H1 (cell line): Measurements from ENCODE around the gene NDST3. TPM values are rescaled to one million over a fixed set of nuclear protein-coding genes. Genes with fewer than 3 reads are reported as not detected.

ENCODE experiments used
- CTCF ChIA-PET: fragments of 300-600 bp; sonication (Branson Sonifier 250); formaldehyde crosslinking; loops from one replicate; lab custom pipeline; 2021; ENCODE audit not compliant: partially characterized antibody; lab: Charles Lee
- POLR2A ChIA-PET: fragments of 300-600 bp; sonication (Branson Sonifier 250); formaldehyde crosslinking; loops from one replicate; lab custom pipeline; 2021; ENCODE audit warnings: inconsistent platforms; ENCODE audit not compliant: partially characterized antibody; lab: Charles Lee
- DNase-seq, 2 experiments: peaks; one replicate each; pipeline versions ENCODE4 v3.0.0 to v3.0.0-alpha.2; 2010 to 2022; ENCODE audit warnings: low spot score in 2 of 2, low read depth in 1 of 2, mixed read lengths in 1 of 2
- FAIRE-seq: peaks from 2 replicates; lab custom pipeline; 2011; peaks lifted over from hg19 to GRCh38; lab: Jason Lieb, UNC
- H2AFZ ChIP-seq: 2 replicates; pipeline ENCODE4 v1.8.1; 2012; ENCODE audit warnings: low read length, inconsistent platforms
- H2AK5ac ChIP-seq: 2 replicates; pipeline ENCODE4 v1.6.1; 2013; ENCODE audit warnings: low read depth, low read length
- H2BK120ac ChIP-seq: replicated peaks from 2 replicates; pipeline ENCODE3; 2013; ENCODE audit warnings: low read depth, low read length, inconsistent platforms
- H2BK12ac ChIP-seq: 2 replicates; pipeline ENCODE4 v1.6.1; 2013; ENCODE audit warnings: low read depth, low read length
- H2BK15ac ChIP-seq: 2 replicates; pipeline ENCODE4 v1.6.1; 2013; ENCODE audit warnings: low read length
- H2BK20ac ChIP-seq: 2 replicates; pipeline ENCODE4 v1.6.1; 2013; ENCODE audit warnings: low read length
- H2BK5ac ChIP-seq: 2 replicates; pipeline ENCODE4 v1.6.1; 2013; ENCODE audit warnings: low read depth, low read length
- H3K14ac ChIP-seq: 2 replicates; pipeline ENCODE4 v1.6.1; 2013; ENCODE audit warnings: inconsistent platforms; ENCODE audit not compliant: insufficient read length
- H3K18ac ChIP-seq: 2 replicates; pipeline ENCODE4 v1.6.1; 2013; ENCODE audit warnings: low read length; ENCODE audit errors: extremely low read depth
- H3K23ac ChIP-seq: 2 replicates; pipeline ENCODE4 v1.6.1; 2013; ENCODE audit warnings: inconsistent platforms; ENCODE audit not compliant: insufficient read length
- H3K23me2 ChIP-seq: 2 replicates; pipeline ENCODE4 v1.6.1; 2013; ENCODE audit warnings: low read depth, low read length
- H3K27ac ChIP-seq: 2 replicates; pipeline ENCODE4 v1.6.1; 2011; ENCODE audit warnings: low read depth, low read length, inconsistent platforms
- H3K27me3 ChIP-seq, 4 experiments: replicated peaks in 1 of 4; 1 replicate in 1 of 4; 2 replicates in 3 of 4; pipeline versions ENCODE4 v1.6.1 to v1.8.1; 2011 to 2013; ENCODE audit warnings: low read length in 3 of 4, mild to moderate bottlenecking in 3 of 4, inconsistent platforms in 2 of 4, mixed read lengths in 2 of 4, moderate library complexity in 1 of 4; ENCODE audit not compliant: control insufficient read depth in 3 of 4, insufficient read depth in 3 of 4; ENCODE audit errors: extremely low read depth in 1 of 4
- H3K36me3 ChIP-seq, 4 experiments: 2 replicates each; pipeline versions ENCODE4 v1.6.1 to v1.8.1; 2011 to 2013; ENCODE audit warnings: mild to moderate bottlenecking in 4 of 4, low read length in 3 of 4, moderate library complexity in 2 of 4, control low read depth in 1 of 4, inconsistent platforms in 1 of 4; ENCODE audit not compliant: insufficient read depth in 4 of 4, control insufficient read depth in 2 of 4
- H3K4ac ChIP-seq: replicated peaks from 2 replicates; pipeline ENCODE3; 2013; ENCODE audit warnings: low read length, low read depth, mixed read lengths, inconsistent platforms; ENCODE audit not compliant: insufficient read length
- H3K4me1 ChIP-seq, 4 experiments: replicated peaks in 1 of 4; 1 replicate in 1 of 4; 2 replicates in 3 of 4; pipeline versions ENCODE4 v1.6.1 to v1.8.1; 2011 to 2013; ENCODE audit warnings: low read length in 3 of 4, inconsistent platforms in 2 of 4, mixed read lengths in 1 of 4; ENCODE audit not compliant: insufficient read depth in 4 of 4, control insufficient read depth in 3 of 4
- H3K4me2 ChIP-seq, 2 experiments: 2 replicates each; pipeline versions ENCODE4 v1.6.1 to v1.8.1; 2011 to 2013; ENCODE audit warnings: low read depth in 2 of 2, low read length in 2 of 2, control low read depth in 1 of 2, inconsistent platforms in 1 of 2, mild to moderate bottlenecking in 1 of 2; ENCODE audit not compliant: insufficient read depth in 1 of 2
- H3K4me3 ChIP-seq, 4 experiments: fragments of 200-600, 300-600 bp in 1 of 4; sonication (generic), shearing (Covaris generic), sonication (Bioruptor Twin) in 1 of 4; 2 replicates each; pipeline versions ENCODE4 v1.5.1 to v1.8.1; 2011 to 2016; ENCODE audit warnings: low read length in 4 of 4, low read depth in 3 of 4, control low read depth in 2 of 4, inconsistent platforms in 2 of 4, mild to moderate bottlenecking in 2 of 4, mixed read lengths in 1 of 4, moderate library complexity in 1 of 4; ENCODE audit not compliant: insufficient read depth in 2 of 4; ENCODE audit errors: extremely low read depth in 1 of 4
- H3K56ac ChIP-seq: replicated peaks from 2 replicates; pipeline ENCODE3; 2013; ENCODE audit warnings: low read depth, mild to moderate bottlenecking, mixed read lengths, low read length, inconsistent platforms; ENCODE audit not compliant: insufficient read length
- H3K79me1 ChIP-seq: 2 replicates; pipeline ENCODE4 v1.6.1; 2013; ENCODE audit warnings: low read depth, low read length, control low read depth
- H3K79me2 ChIP-seq, 2 experiments: 2 replicates each; pipeline versions ENCODE4 v1.6.1 to v1.8.1; 2012 to 2013; ENCODE audit warnings: low read length in 2 of 2, mild to moderate bottlenecking in 2 of 2, inconsistent platforms in 1 of 2; ENCODE audit not compliant: insufficient read depth in 2 of 2, control insufficient read depth in 1 of 2
- H3K9ac ChIP-seq, 4 experiments: replicated peaks in 1 of 4; 1 replicate in 1 of 4; 2 replicates in 3 of 4; pipeline versions ENCODE4 v1.6.1 to v1.8.1; 2011 to 2013; ENCODE audit warnings: low read depth in 3 of 4, low read length in 3 of 4, control low read depth in 2 of 4, mild to moderate bottlenecking in 2 of 4, moderate library complexity in 2 of 4, inconsistent platforms in 1 of 4; ENCODE audit errors: extremely low read depth in 1 of 4
- H3K9me3 ChIP-seq, 2 experiments: 2 replicates each; pipeline versions ENCODE4 v1.6.1 to v1.8.1; 2012 to 2013; ENCODE audit warnings: mild to moderate bottlenecking in 2 of 2, moderate library complexity in 2 of 2, control low read depth in 1 of 2, inconsistent platforms in 1 of 2, low read depth in 1 of 2, low read length in 1 of 2, mixed read lengths in 1 of 2; ENCODE audit not compliant: insufficient read depth in 2 of 2
- H4K20me1 ChIP-seq, 2 experiments: replicated peaks in 1 of 2; 2 replicates each; pipeline versions ENCODE3 to v1.8.1; 2011 to 2013; ENCODE audit warnings: inconsistent platforms in 2 of 2, low read length in 2 of 2, mild to moderate bottlenecking in 1 of 2; ENCODE audit not compliant: insufficient read depth in 2 of 2, control insufficient read depth in 1 of 2
- H4K5ac ChIP-seq: 2 replicates; pipeline ENCODE4 v1.6.1; 2013; ENCODE audit warnings: low read length, low read depth, mixed read lengths, inconsistent platforms; ENCODE audit not compliant: insufficient read length
- H4K8ac ChIP-seq: 2 replicates; pipeline ENCODE4 v1.8.0; 2013; ENCODE audit warnings: mild to moderate bottlenecking, moderate library complexity, low read length, inconsistent platforms; ENCODE audit not compliant: insufficient read depth; ENCODE audit errors: extremely low read depth
- H4K91ac ChIP-seq: replicated peaks from 2 replicates; pipeline ENCODE3; 2013; ENCODE audit warnings: low read length, mixed read lengths, inconsistent platforms; ENCODE audit not compliant: insufficient read length
- KDM1A ChIP-seq: fragments of 200-600, 300-600 bp; sonication (generic); IDR thresholded peaks from 2 replicates; pipeline ENCODE4 v1.7.1; 2016; ENCODE audit warnings: mild to moderate bottlenecking, low read length, borderline replicate concordance
- WGBS, 2 experiments: shearing (Covaris generic) in 1 of 2; methylation state at CpG; one replicate each; pipeline versions ENCODE4 v1.1.6 to v1.1.7; 2013 to 2015; ENCODE audit warnings: low lambda C conversion rate in 2 of 2, mixed read lengths in 2 of 2, inconsistent platforms in 1 of 2, low coverage in 1 of 2, missing lambda C conversion rate in 1 of 2; ENCODE audit not compliant: insufficient replicate concordance in 2 of 2, insufficient coverage in 1 of 2, insufficient read length in 1 of 2; ENCODE audit errors: extremely low coverage in 1 of 2, missing lambda C conversion rate in 1 of 2; 5-methylcytosine and 5-hydroxymethylcytosine counted together
- polyA plus RNA-seq, 7 experiments: library from polyadenylated mRNA; depleted of rRNA in 3 of 7; stranded (reverse) in 5 of 7; unstranded in 2 of 7; fragments of >200 nt in 5 of 7; fragments of 200-250 nt in 2 of 7; gene quantifications; 1 replicate in 5 of 7; 2 replicates in 1 of 7; 4 replicates in 1 of 7; pipeline versions ENCODE4 v1.2.1 to v1.2.3, GENCODE V29; 2011 to 2013; ENCODE audit warnings: missing spikeins in 2 of 7, mixed read lengths in 2 of 7
- total RNA-seq: library from RNA; stranded (reverse); fragmentation: NEBNext Ultra II Directional; extraction: Animal tissue kit (Norgen Biotek cat#: 25700); gene quantifications from 2 replicates; pipeline ENCODE4 v1.2.1, GENCODE V29; 2021

The NDST3 gene
- total and polyA plus RNA-seq, 2 of the 8 experiments (the other 6 are each of a cell fraction or from before 2014, with no cell fraction given): 0.35 to 0.60 TPM

DNA sequence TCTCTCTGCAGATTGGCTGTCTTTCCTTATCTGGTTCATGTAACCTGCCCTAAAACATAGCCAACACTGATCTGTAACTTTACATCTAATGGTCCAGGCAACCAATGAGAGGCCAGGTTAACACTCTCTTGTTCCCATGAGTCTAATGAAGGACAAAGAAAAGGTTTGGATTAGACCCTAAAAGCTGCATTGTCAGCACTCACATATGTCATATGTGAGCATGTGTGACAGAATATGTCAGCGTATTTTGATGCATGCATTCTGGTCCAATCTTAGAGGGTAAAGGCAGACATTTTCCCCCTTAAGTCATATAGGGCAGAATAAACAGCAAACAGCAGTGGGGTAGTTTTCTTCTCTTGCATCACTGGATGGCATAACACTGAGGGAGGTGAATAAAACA lies 3.7 kb downstream of the NDST3 start:
- POLR2A ChIA-PET: no interaction called here
- Histone ChIP-seq H4K20me1 (no peaks in the 10 kb centered on the region), H3K27ac (no peak overlapping the region), H2BK12ac (no peak overlapping the region), H4K8ac (no peak overlapping the region), H3K4me1 (no peaks in the 10 kb centered on the region; a peak in 1 of 7 replicates), H2BK5ac (no peak overlapping the region), H4K5ac (no peak overlapping the region), H2AK5ac (no peak overlapping the region), H3K56ac (no peak overlapping the region), H3K36me3 (no peaks in the 10 kb centered on the region), H3K9me3 (no peaks in the 10 kb centered on the region), H3K23ac (no peak overlapping the region), H3K9ac (no peak overlapping the region), H4K91ac (no peak overlapping the region), H2BK120ac (no peak overlapping the region), H3K4me3 (no peak overlapping the region), H2AFZ (no peak overlapping the region), H3K4me2 (no peak overlapping the region), H2BK15ac (no peak overlapping the region), H3K79me1 (no peaks in the 10 kb centered on the region), H2BK20ac (no peak overlapping the region), H3K4ac (no peak overlapping the region), H3K79me2 (no peaks in the 10 kb centered on the region), H3K27me3 (no peaks in the 10 kb centered on the region; a peak in 1 of 7 replicates), H3K18ac (no peak overlapping the region)
- DNase-seq (no peak), FAIRE-seq (no peak)
- 96% methylated on average over 1 of the region's 1 CpG; no CpG with 5 or more reads in 1 of the 2 experiments for WGBS, 2 experiments
- CTCF ChIA-PET: no interaction called here
- TF ChIP-seq KDM1A: no peak
- TF ChIP-seq, all 59 proteins: peak for 0
- Histone ChIP-seq H3K14ac (no peak overlapping the region), H3K23me2 (no peaks in the 10 kb centered on the region; the same call in 1 of the 2 replicates)
